Erythroblast (primary cell): Measurements from ENCODE around the gene TBPL1.

Experiments
- GATA1 ChIP-seq: IDR thresholded peaks from 2 replicates; pipeline ENCODE4 v1.6.1; 2011; ENCODE audit warnings: low read depth, mild to moderate bottlenecking, control low read depth, low read length, moderate library complexity
- POLR2A ChIP-seq: IDR thresholded peaks from 2 replicates; pipeline ENCODE4 v1.6.1; 2011; ENCODE audit warnings: mild to moderate bottlenecking, low read length

GRCh38 chr6:133916650-133917151 lies 36.3 kb upstream of the TBPL1 start:
- TF ChIP-seq POLR2A = no peak
- no peak for TF ChIP-seq GATA1
